Loucy (cell line): ENCODE measurements around the gene IFI27L2.

Source experiments
- EZH2phosphoT487 ChIP-seq: fragments of 200-600 bp; IDR thresholded peaks from 2 replicates; pipeline ENCODE4 v1.6.1; 2018; ENCODE audit warnings: antibody characterized with exemption, mild to moderate bottlenecking, moderate library complexity, borderline replicate concordance
- TF ChIP-seq, protein P1 (sequence below): fragments of 200-600 bp; sonication (generic); conservative IDR thresholded peaks from 2 replicates; pipeline ENCODE4 v1.5.1; 2014; ENCODE audit warnings: mild to moderate bottlenecking, antibody characterized with exemption, low read length

DNA sequence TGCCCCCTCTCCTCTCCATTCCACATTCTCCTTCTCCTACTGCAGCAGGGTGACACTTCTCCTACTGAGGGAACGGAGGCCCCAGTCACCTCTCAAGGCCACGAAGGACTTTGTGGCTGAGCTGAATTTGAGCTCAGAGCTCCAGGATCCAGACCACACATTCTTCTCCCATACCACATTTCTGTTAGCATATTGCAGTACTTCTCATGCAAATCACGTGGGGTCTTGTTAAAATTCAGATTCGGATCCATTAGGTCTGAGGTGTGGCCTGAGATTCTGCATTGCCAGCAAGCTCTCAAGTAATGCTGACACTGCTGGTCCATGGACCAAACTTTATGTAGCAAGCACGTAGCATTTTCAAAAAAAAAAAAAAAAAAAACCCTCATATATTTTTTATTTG lies 9.6 kb upstream of the IFI27L2 start:
- TF ChIP-seq, protein P1, sequence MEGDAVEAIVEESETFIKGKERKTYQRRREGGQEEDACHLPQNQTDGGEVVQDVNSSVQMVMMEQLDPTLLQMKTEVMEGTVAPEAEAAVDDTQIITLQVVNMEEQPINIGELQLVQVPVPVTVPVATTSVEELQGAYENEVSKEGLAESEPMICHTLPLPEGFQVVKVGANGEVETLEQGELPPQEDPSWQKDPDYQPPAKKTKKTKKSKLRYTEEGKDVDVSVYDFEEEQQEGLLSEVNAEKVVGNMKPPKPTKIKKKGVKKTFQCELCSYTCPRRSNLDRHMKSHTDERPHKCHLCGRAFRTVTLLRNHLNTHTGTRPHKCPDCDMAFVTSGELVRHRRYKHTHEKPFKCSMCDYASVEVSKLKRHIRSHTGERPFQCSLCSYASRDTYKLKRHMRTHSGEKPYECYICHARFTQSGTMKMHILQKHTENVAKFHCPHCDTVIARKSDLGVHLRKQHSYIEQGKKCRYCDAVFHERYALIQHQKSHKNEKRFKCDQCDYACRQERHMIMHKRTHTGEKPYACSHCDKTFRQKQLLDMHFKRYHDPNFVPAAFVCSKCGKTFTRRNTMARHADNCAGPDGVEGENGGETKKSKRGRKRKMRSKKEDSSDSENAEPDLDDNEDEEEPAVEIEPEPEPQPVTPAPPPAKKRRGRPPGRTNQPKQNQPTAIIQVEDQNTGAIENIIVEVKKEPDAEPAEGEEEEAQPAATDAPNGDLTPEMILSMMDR, result no peak
- TF ChIP-seq EZH2phosphoT487, result no peak
